Vagina (tissue), 2 donors: ENCODE measurements around the gene TCF23. TPM values are rescaled to one million over a fixed set of nuclear protein-coding genes. Genes with fewer than 3 reads are reported as not detected.
A peak's percentile ranks its signal among the peaks of the same experiment; 100 is the strongest.

Experiments
- DNase-seq, 2 donors: peaks; one replicate each; pipeline ENCODE4 v3.0.0-alpha.2; 2017; ENCODE audit errors: extremely low spot score in 2 of 2
- H3K27ac ChIP-seq: fragments of 200-600 bp; sonication (generic); one replicate; pipeline ENCODE4 v1.5.1; 2019
- H3K27me3 ChIP-seq: fragments of 200-600 bp; sonication (generic); one replicate; pipeline ENCODE4 v1.5.1; 2019
- H3K36me3 ChIP-seq, 2 donors: fragments of 200-600 bp; sonication (generic); one replicate each; pipeline ENCODE4 v1.5.1; 2017 to 2019
- H3K4me1 ChIP-seq: fragments of 200-600 bp; sonication (generic); one replicate; pipeline ENCODE4 v1.5.1; 2019
- H3K4me3 ChIP-seq, 2 donors: fragments of 200-600 bp; sonication (generic); 1 replicate in 1 of 2; 2 replicates in 1 of 2; pipeline ENCODE4 v1.5.1; 2016 to 2019
- H3K9me3 ChIP-seq: fragments of 200-600 bp; sonication (generic); one replicate; pipeline ENCODE4 v1.5.1; 2019
- CTCF ChIP-seq, 3 experiments: fragments of 450-650 bp in 2 of 3; fragments of 200-600 bp in 1 of 3; sonication (generic) in 1 of 3; IDR thresholded peaks; one replicate each; pipeline ENCODE4 v1.5.1; 2017 to 2019; ENCODE audit warnings: antibody characterized with exemption in 3 of 3, mild to moderate bottlenecking in 2 of 3, moderate library complexity in 2 of 3
- POLR2A ChIP-seq, 2 donors: fragments of 450-650 bp; IDR thresholded peaks; one replicate each; pipeline ENCODE4 v1.6.1; 2017; ENCODE audit warnings: antibody characterized with exemption in 2 of 2, mild to moderate bottlenecking in 2 of 2, moderate library complexity in 2 of 2
- POLR2AphosphoS5 ChIP-seq, 2 donors: sonication (generic); formaldehyde crosslinking; IDR thresholded peaks; one replicate each; pipeline ENCODE4 v1.9.0; 2017; ENCODE audit warnings: antibody characterized with exemption in 2 of 2, mild to moderate bottlenecking in 2 of 2, low read depth in 1 of 2; ENCODE audit not compliant: insufficient read depth in 1 of 2
- intact Hi-C: fragments of 100-400 bp; cut with DNase I; formaldehyde crosslinking; loops from one replicate; pipeline ENCODE4 v1.15.1; 2023
- total RNA-seq: library from RNA; depleted of rRNA; stranded (reverse); fragments of >200 nt; gene quantifications from one replicate; pipeline ENCODE4 v1.2.3, GENCODE V29; 2016

The TCF23 gene
- total RNA-seq, 1 donor from 2014 or later = 7.4 TPM

DNA sequence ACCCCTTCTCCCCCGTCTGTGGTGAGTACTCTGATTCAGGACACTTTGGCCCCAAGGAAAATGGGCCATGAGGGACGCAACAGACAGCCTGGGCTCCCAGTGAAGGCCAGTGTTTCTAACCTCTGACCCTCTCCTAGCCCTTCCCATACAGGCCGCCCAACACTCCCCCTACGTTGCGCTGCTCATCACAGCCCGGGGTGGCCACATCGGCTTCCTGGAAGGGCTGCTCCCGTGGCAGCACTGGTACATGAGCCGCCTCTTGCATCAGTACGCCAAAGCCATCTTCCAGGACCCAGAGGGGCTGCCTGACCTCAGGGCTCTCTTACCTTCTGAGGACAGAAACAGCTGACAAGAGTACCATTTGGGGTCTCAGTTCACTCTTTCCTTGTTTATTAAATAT is 18.4 kb upstream of the TCF23 start:
- peaks cover 0 to 24% of the 10 kb centered on the region in 2 donors for H3K36me3 ChIP-seq
- H3K9me3 ChIP-seq = no peaks in the 10 kb centered on the region
- H3K4me1 ChIP-seq = peaks cover 20% of the 10 kb centered on the region
- no peak for DNase-seq
- TF ChIP-seq CTCF (IDR thresholded peaks at IDR 0.05) (no peak), POLR2AphosphoS5 (IDR thresholded peaks at IDR 0.05; ENCODE audit: insufficient read depth in 1 of 2, low read depth in 1 of 2) (no peak), POLR2A (IDR thresholded peaks at IDR 0.05) (no peak)
- intact Hi-C loops = loop anchor here (5.0 kb wide), 1 partner anchor 57 kb away; no protein-coding TSS in a partner anchor
- no peak overlapping the region for H3K27ac ChIP-seq
- H3K27me3 ChIP-seq = no peaks in the 10 kb centered on the region
- no peak overlapping the region for H3K4me3 ChIP-seq

- no peaks in the 10 kb centered on the region for H3K27me3 ChIP-seq
- peaks cover 20% of the 10 kb centered on the region for H3K4me1 ChIP-seq
- TF ChIP-seq CTCF (IDR thresholded peaks at IDR 0.05) (no peak), POLR2AphosphoS5 (IDR thresholded peaks at IDR 0.05; ENCODE audit: insufficient read depth in 1 of 2, low read depth in 1 of 2) (no peak), POLR2A (IDR thresholded peaks at IDR 0.05) (no peak)
- intact Hi-C loops = loop anchor here (5.0 kb wide), 1 partner anchor 56 kb away; no protein-coding TSS in a partner anchor
- H3K36me3 ChIP-seq = peaks cover 0 to 24% of the 10 kb centered on the region in 2 donors
- H3K4me3 ChIP-seq = no peak overlapping the region
- no peak overlapping the region for H3K27ac ChIP-seq
- no peaks in the 10 kb centered on the region for H3K9me3 ChIP-seq
- no peak for DNase-seq
Measured at GRCh38 chr2:27131429-27131828, 17.4 kb upstream of the TCF23 start.

DNA sequence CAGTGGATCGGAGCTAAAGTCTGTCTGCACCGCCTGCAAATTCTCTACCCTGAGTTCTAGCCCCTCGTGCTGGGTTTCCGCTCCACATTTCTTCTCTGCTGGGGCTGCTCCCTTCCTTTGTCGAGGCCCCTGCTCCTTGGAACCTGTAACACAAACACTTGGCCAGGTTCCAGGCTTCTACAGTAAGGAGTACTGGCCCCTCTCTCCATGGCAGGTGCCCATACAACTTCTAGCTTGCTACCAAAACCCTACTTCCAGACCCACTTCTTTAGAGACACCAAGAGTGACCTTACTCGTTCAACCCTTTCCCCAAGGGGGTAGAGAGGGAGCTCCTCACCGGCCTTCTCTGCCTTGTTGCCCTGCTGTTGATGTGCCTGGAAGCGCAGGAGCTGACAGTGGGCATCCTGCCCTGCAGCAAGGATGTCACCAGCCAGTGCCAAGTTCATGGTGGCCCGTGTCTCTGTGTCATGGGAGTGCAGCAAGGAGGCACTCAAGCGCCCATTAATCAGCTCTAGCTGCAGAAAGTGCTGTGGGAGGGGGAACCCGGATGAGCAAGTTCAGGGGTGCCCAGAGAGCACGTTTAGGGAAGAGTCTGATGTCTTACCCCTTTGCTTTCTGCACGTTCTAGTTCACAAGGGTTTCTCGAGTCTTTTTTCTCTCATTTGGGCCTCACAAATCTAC is 15.5 kb upstream of the TCF23 start:
- peak overlapping the region; percentile 96 to 99 for H3K4me3 ChIP-seq
- H3K27ac ChIP-seq = peak overlapping the region; percentile 89
- H3K4me1 ChIP-seq = peaks cover 20% of the 10 kb centered on the region
- H3K27me3 ChIP-seq = no peaks in the 10 kb centered on the region
- no peaks in the 10 kb centered on the region for H3K9me3 ChIP-seq
- TF ChIP-seq POLR2A (IDR thresholded peaks at IDR 0.05) (no peak), CTCF (IDR thresholded peaks at IDR 0.05) (no peak), POLR2AphosphoS5 (IDR thresholded peaks at IDR 0.05; ENCODE audit: insufficient read depth in 1 of 2, low read depth in 1 of 2) (no peak)
- H3K36me3 ChIP-seq = peaks cover 0 to 24% of the 10 kb centered on the region in 2 donors
- intact Hi-C loops = loop anchor here (5.0 kb wide), 1 partner anchor 54 kb away; no protein-coding TSS in a partner anchor
- no peak for DNase-seq

- Histone ChIP-seq H3K4me1 (peaks cover 20% of the 10 kb centered on the region), H3K27me3 (no peaks in the 10 kb centered on the region), H3K9me3 (no peaks in the 10 kb centered on the region), H3K27ac (peak within 1 kb of the TSS; percentile 89), H3K4me3 (peak within 1 kb of the TSS; percentile 96 to 99), H3K36me3 (peaks cover 0 to 24% of the 10 kb centered on the region in 2 donors)
- intact Hi-C loops = loop anchor here (5.0 kb wide), 1 partner anchor 53 kb away; no protein-coding TSS in a partner anchor
- DNase-seq = peak in 1 of 2 donors; percentile 95
- TF ChIP-seq CTCF (IDR thresholded peaks at IDR 0.05) (peak in 1 of 3 experiments; percentile 3), POLR2AphosphoS5 (IDR thresholded peaks at IDR 0.05; ENCODE audit: insufficient read depth in 1 of 2, low read depth in 1 of 2) (peak; percentile 92 to 95), POLR2A (IDR thresholded peaks at IDR 0.05) (peak; percentile 28 to 96)
Measured at GRCh38 chr2:27133905-27134780, 14.7 kb upstream of the TCF23 start, which contains the start of gene PREB. TSS of gene PREB (minus strand) at chr2:27134636. CDS start at chr2:27134421, 215 bp downstream.
